Erythroblast (primary cell): ENCODE results near the gene CIT.

ENCODE experiments used
- GATA1 ChIP-seq: IDR thresholded peaks from 2 replicates; pipeline ENCODE4 v1.6.1; 2011; ENCODE audit warnings: low read depth, mild to moderate bottlenecking, control low read depth, low read length, moderate library complexity
- POLR2A ChIP-seq: IDR thresholded peaks from 2 replicates; pipeline ENCODE4 v1.6.1; 2011; ENCODE audit warnings: mild to moderate bottlenecking, low read length

GRCh38 chr12:119783787-119784186, 93.3 kb downstream of the CIT start:
- TF ChIP-seq GATA1 (no peak), POLR2A (no peak)
